ENCODE measurements around the gene HJURP. TPM values are rescaled to one million over a fixed set of nuclear protein-coding genes. Genes with fewer than 3 reads are reported as not detected.

The HJURP gene
- total and polyA plus RNA-seq, 9 of the 15 experiments (the other 6 are each of a cell fraction or from before 2014, with no cell fraction given) = 13.8 to 102 (median 28.3) TPM

DNA sequence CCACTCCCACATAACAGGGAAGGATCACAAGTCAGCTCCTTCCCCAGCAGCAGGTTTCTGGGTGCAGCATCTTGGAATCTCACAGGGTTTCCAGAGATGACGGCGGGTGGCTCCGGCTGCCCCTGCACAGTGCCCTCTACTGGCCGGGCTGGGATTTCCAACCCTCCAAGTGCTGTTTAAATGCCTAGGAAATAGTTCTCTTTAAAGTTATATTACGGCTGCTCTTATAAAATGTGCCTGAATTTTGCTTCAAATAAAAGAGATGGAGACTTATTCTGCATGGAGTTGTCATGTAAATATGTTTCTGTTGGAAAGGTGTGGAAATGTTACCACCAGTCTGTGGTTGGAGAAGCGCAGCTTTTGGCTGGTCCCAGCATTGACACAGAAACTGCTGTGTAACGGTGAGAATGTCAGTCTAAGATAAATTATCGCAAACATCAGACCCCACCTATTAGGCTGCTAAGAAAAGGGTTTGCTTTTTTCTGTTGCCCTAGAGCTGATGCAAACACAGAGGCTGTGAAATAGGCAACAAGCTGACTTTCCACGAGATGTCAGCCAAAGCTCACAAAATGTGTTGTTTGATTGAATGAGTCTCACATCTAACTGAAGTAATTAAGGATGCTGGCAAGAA lies 3.3 kb upstream of the HJURP start (continued):
- TF ChIP-seq ZSCAN32 (CRISPR knock-in tag; IDR thresholded peaks at IDR 0.05) (no peak), CHCHD3 (CRISPR knock-in tag; IDR thresholded peaks at IDR 0.05) (no peak), TAF15 (IDR thresholded peaks at IDR 0.05; ENCODE audit: low read depth, low read length) (no peak), TBP (optimal IDR thresholded peaks at IDR 0.05; ENCODE audit: low read depth, low read length) (peak; percentile 24), XRCC3 (IDR thresholded peaks at IDR 0.05) (no peak), TBL1XR1 (IDR thresholded peaks at IDR 0.05; ENCODE audit: low read length in 2 of 2) (0 out of 4 replicates have a peak, but pooled peaks of 1 of the 2 experiments have one; percentile 23), MYC (IDR thresholded peaks at IDR 0.05; ENCODE audit: low read depth, low read length) (0 out of 2 replicates have a peak, but pooled peaks have one; percentile 8), MYC (CRISPR knock-in tag; IDR thresholded peaks at IDR 0.05; ENCODE audit: borderline replicate concordance, low read depth) (no peak), SPI1 (IDR thresholded peaks at IDR 0.05; ENCODE audit: borderline replicate concordance, low read depth, low read length) (no peak), BDP1 (IDR thresholded peaks at IDR 0.05; ENCODE audit: insufficient read depth, insufficient read length) (no peak), JUND (IDR thresholded peaks at IDR 0.05; ENCODE audit: borderline replicate concordance, low read depth, low read length) (peak; percentile 35; the same call in 1 of the 2 replicates), JUND (tag; IDR thresholded peaks at IDR 0.05; ENCODE audit: borderline replicate concordance, low read depth, low read length) (0 out of 3 replicates have a peak, but pooled peaks have one; percentile 12), ZNF639 (CRISPR knock-in tag; conservative IDR thresholded peaks at IDR 0.05 in 1 of 2, IDR thresholded peaks at IDR 0.05 in 1 of 2) (no peak), ZBTB2 (IDR thresholded peaks at IDR 0.05) (no peak), CBFA2T3 (IDR thresholded peaks at IDR 0.05) (peak; percentile 66), KDM5B (IDR thresholded peaks at IDR 0.05; ENCODE audit: insufficient replicate concordance, low read depth, low read length) (no peak), RBBP5 (IDR thresholded peaks at IDR 0.05; ENCODE audit: borderline replicate concordance, insufficient read depth, low read length, poor library complexity, severe bottlenecking) (no peak)
- TF ChIP-seq, protein P1, sequence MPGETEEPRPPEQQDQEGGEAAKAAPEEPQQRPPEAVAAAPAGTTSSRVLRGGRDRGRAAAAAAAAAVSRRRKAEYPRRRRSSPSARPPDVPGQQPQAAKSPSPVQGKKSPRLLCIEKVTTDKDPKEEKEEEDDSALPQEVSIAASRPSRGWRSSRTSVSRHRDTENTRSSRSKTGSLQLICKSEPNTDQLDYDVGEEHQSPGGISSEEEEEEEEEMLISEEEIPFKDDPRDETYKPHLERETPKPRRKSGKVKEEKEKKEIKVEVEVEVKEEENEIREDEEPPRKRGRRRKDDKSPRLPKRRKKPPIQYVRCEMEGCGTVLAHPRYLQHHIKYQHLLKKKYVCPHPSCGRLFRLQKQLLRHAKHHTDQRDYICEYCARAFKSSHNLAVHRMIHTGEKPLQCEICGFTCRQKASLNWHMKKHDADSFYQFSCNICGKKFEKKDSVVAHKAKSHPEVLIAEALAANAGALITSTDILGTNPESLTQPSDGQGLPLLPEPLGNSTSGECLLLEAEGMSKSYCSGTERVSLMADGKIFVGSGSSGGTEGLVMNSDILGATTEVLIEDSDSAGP (CRISPR knock-in tag; IDR thresholded peaks at IDR 0.05) = no peak
- TF ChIP-seq, protein P2, sequence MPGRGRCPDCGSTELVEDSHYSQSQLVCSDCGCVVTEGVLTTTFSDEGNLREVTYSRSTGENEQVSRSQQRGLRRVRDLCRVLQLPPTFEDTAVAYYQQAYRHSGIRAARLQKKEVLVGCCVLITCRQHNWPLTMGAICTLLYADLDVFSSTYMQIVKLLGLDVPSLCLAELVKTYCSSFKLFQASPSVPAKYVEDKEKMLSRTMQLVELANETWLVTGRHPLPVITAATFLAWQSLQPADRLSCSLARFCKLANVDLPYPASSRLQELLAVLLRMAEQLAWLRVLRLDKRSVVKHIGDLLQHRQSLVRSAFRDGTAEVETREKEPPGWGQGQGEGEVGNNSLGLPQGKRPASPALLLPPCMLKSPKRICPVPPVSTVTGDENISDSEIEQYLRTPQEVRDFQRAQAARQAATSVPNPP (IDR thresholded peaks at IDR 0.05; ENCODE audit: borderline replicate concordance, insufficient read depth, insufficient read length) = no peak
- TF ChIP-seq, protein P3, sequence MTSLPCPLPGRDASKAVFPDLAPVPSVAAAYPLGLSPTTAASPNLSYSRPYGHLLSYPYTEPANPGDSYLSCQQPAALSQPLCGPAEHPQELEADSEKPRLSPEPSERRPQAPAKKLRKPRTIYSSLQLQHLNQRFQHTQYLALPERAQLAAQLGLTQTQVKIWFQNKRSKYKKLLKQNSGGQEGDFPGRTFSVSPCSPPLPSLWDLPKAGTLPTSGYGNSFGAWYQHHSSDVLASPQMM (CRISPR knock-in tag; IDR thresholded peaks at IDR 0.05) = no peak

All from K562 (cell line).